ENCODE data around the gene FAM3A. TPM values are rescaled to one million over a fixed set of nuclear protein-coding genes. Genes with fewer than 3 reads are reported as not detected.

Gene FAM3A
- total and polyA plus RNA-seq, 10 donors, result 29.1 to 54.5 (median 35.0) TPM

GRCh38 chrX:154531626-154532025 is 15.6 kb upstream of the FAM3A start:
- no peak for DNase-seq
- no peaks in the 10 kb centered on the region for H3K27me3 ChIP-seq (replicated peaks in 1 of 7)
- H3K4me3 ChIP-seq, result no peak overlapping the region
- intact Hi-C loops (cut with DNase I; ENCODE audit: low total_unique reads), result no loop called here
- no peaks in the 10 kb centered on the region for H3K9me3 ChIP-seq
- TF ChIP-seq POLR2AphosphoS5 (IDR thresholded peaks at IDR 0.05) (no peak), POLR2A (IDR thresholded peaks at IDR 0.05) (no peak)
- TF ChIP-seq, protein P1, sequence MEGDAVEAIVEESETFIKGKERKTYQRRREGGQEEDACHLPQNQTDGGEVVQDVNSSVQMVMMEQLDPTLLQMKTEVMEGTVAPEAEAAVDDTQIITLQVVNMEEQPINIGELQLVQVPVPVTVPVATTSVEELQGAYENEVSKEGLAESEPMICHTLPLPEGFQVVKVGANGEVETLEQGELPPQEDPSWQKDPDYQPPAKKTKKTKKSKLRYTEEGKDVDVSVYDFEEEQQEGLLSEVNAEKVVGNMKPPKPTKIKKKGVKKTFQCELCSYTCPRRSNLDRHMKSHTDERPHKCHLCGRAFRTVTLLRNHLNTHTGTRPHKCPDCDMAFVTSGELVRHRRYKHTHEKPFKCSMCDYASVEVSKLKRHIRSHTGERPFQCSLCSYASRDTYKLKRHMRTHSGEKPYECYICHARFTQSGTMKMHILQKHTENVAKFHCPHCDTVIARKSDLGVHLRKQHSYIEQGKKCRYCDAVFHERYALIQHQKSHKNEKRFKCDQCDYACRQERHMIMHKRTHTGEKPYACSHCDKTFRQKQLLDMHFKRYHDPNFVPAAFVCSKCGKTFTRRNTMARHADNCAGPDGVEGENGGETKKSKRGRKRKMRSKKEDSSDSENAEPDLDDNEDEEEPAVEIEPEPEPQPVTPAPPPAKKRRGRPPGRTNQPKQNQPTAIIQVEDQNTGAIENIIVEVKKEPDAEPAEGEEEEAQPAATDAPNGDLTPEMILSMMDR (IDR thresholded peaks at IDR 0.05 in 8 of 11, conservative IDR thresholded peaks at IDR 0.05 in 3 of 11), result no peak
- H3K36me3 ChIP-seq, result peaks cover 0 to 59% (median 21%) of the 10 kb centered on the region in 6 donors
- no peak overlapping the region for H3K27ac ChIP-seq
- H3K4me1 ChIP-seq, result peaks cover 0 to 28% (median 15%) of the 10 kb centered on the region in 6 donors
- 68 to 96% (median 80%) methylated on average over 4 to 16 of the region's 16 CpGs; no CpG with 5 or more reads in 1 of the 5 donors for WGBS, 5 donors

DNA sequence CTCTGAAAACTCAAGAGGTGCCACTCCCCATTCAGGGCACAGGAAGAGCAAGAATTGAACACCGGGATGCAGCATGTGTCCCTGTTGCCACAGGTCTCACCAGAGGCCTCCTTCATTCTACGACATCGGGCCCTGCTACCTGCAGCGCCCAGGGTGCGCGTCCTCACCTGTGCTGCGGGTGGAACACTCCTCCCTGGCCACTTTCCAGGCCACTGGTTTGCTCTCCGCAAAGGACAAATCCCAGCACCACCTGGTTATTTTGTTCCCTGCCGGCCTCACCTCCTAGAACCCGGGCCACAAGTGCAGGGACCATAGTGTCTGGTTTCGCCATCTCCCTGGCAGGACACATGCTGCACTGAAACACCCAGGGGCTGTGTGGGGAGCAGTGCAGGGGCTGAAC is 14.3 kb upstream of the FAM3A start:
- Histone ChIP-seq H3K27ac (no peak overlapping the region), H3K36me3 (peaks cover 0 to 51% (median 21%) of the 10 kb centered on the region in 6 donors), H3K27me3 (replicated peaks in 1 of 7) (no peaks in the 10 kb centered on the region), H3K9me3 (no peaks in the 10 kb centered on the region), H3K4me3 (no peak overlapping the region), H3K4me1 (peaks cover 0 to 24% (median 17%) of the 10 kb centered on the region in 6 donors)
- no peak for DNase-seq
- TF ChIP-seq POLR2AphosphoS5 (IDR thresholded peaks at IDR 0.05), result no peak
- TF ChIP-seq POLR2A (IDR thresholded peaks at IDR 0.05), result no peak
- WGBS, 5 donors, result 87 to 97% (median 91%) methylated on average over 4 to 11 of the region's 11 CpGs
- intact Hi-C loops (cut with DNase I; ENCODE audit: low total_unique reads), result no loop called here

DNA sequence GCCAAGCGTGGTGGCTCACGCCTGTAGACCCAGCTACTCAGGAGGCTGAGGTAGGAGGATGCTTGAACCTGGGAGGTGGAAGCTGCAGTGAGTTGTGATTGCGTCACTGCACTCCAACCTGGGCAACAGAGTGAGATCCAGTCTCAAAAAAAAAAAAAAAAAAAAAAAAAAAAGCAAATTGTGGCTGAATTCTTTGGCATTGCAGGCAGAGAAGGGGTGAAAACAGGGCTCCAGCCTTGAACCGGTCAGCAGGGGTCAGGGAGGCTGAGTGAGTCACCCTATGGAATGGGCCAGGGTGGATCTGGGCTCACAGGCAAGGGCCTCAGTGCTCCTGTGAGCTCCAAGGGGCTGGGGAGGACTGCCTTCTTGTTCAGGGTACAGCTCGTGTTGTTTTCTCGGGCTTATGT is 13.2 kb upstream of the FAM3A start:
- 76 to 97% (median 83%) methylated on average over 4 to 6 of the region's 6 CpGs for WGBS, 5 donors
- no peak overlapping the region for H3K27ac ChIP-seq
- H3K9me3 ChIP-seq, result no peaks in the 10 kb centered on the region
- TF ChIP-seq, protein P1 (IDR thresholded peaks at IDR 0.05 in 8 of 11, conservative IDR thresholded peaks at IDR 0.05 in 3 of 11), result no peak
- TF ChIP-seq POLR2AphosphoS5 (IDR thresholded peaks at IDR 0.05), result peak in 1 of 3 donors; percentile 12
- H3K27me3 ChIP-seq (replicated peaks in 1 of 7), result no peaks in the 10 kb centered on the region
- intact Hi-C loops (cut with DNase I; ENCODE audit: low total_unique reads), result no loop called here
- no peak overlapping the region for H3K4me3 ChIP-seq
- H3K36me3 ChIP-seq, result peaks cover 0 to 41% (median 20%) of the 10 kb centered on the region in 6 donors
- H3K4me1 ChIP-seq, result peaks cover 0 to 13% (median 10%) of the 10 kb centered on the region in 6 donors
- DNase-seq, result no peak

DNA sequence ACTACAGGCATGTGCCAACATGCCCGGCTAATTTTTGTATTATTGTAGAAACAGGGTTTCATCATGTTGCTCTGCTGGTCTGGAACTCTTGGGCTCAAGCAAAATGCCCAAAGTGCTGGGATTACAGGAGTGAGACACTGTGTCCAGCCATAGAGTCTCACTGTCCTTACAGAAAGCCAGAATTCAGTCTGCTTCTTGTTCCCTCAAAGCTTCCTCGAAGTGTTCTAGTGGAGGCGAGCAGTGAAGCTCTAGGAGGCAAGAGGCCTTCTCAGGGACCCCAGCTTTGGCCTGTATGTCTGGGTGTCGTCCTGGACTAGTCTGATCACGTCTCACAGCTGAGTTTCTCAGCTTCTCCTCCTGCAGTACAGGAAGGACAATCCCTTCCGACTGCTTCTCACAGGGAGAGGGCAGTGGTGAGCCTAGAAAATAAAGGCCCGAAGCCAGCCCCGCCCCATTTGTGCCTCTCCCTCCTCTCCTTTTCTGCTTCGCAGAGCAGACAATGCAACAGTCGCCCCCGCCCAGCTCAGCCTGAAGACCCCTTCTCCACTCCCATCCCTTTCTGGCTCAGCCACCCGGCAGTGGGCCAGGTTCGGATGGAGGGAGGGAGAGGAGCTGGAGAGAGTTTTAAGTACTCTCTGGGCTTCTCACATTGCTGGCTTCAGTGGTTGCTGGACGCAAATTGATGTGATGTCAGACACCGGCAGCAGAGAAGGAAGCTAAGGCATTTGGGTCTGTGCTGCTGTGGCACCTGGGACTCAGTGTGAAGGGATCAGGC is 11.1 kb upstream of the FAM3A start:
- peak; percentile 89 for DNase-seq
- no peaks in the 10 kb centered on the region for H3K27me3 ChIP-seq (replicated peaks in 1 of 7)
- intact Hi-C loops (cut with DNase I; ENCODE audit: low total_unique reads), result no loop called here
- no peaks in the 10 kb centered on the region for H3K9me3 ChIP-seq
- H3K36me3 ChIP-seq, result peaks cover 0 to 20% (median 2%) of the 10 kb centered on the region in 6 donors
- H3K27ac ChIP-seq, result peak overlapping the region in 7 of 8 donors; percentile 32 to 76 (median 63)
- peaks cover 0 to 11% (median 10%) of the 10 kb centered on the region in 6 donors for H3K4me1 ChIP-seq
- WGBS, 5 donors, result 6 to 33% (median 17%) methylated on average over 15 of the region's 15 CpGs; no CpG with 5 or more reads in 1 of the 5 donors
- TF ChIP-seq POLR2AphosphoS5 (IDR thresholded peaks at IDR 0.05) (peak; percentile 46 to 56 (median 55)), POLR2A (IDR thresholded peaks at IDR 0.05) (no peak)
- TF ChIP-seq, protein P1 (IDR thresholded peaks at IDR 0.05 in 8 of 11, conservative IDR thresholded peaks at IDR 0.05 in 3 of 11), result peak in 10 of 11 experiments; percentile 27 to 67 (median 51)
- peak overlapping the region in 2 of 8 donors; percentile 14 to 43 for H3K4me3 ChIP-seq

All from spleen (tissue), 11 donors.